HG03095 (cell line): ENCODE data around the gene PVALB.
"Not testable (repeated sequence)": the region's sequence is repeated elsewhere in the genome, so short reads cannot be mapped to it uniquely, and the experiment has no call there.

Experiments used
- ATAC-seq: cut with Tn5 transposase; IDR thresholded peaks from one replicate; pipeline ENCODE4 v1.9.1; 2021; ENCODE audit warnings: moderate library complexity; ENCODE audit not compliant: unreplicated experiment

The PVALB gene

DNA sequence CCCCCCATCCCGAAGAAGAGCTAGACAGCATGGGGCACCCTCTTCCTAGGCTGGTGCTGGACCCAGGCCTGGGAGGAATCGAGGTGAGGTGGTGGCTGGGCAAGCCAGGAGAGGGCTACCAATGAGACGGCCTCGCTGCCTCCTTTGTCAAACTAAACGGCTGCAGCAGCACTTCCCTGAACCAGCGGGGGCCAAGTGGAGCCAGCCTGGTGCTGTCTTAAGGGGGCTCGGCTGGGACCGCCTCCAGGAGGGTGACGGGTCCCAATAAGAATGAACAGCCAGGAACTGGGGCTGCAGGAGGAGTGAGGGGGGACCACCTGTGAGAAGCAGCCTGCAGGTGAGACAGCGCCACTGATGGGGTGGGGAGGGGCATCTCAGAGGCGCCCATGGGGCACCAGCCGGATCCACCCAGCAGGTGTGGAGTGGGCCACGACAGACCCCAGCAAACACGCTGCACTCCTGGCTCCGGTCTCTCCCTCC, 58.0 kb downstream of the PVALB start:
- no peak for ATAC-seq

GRCh38 chr22:36757668-36758211, 59.1 kb downstream of the PVALB start:
- no peak for ATAC-seq

- no peak for ATAC-seq
These were observed 59.8 kb downstream of the PVALB start for GRCh38 chr22:36756746-36757655.

DNA sequence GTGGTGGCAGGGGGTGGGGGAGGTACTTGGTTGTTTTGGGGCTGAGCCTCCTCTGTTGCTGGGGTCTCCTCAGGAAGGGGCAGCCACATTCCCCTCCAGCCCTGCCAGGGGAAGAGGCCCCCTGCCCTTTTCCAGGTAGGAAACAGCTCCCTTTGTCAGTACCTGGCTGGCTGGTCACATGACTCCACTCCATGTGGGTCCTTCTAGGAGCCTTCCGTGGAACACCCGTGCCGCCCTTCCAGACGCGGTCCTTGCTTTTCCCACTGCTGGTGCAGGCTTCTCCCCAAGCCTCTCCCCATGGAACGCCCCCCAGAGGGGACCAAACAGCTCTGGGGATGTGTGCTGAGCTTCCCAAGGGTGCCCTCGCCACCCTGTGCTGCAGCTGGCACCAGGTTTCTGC, 60.8 kb downstream of the PVALB start:
- ATAC-seq = no peak

GRCh38 chr22:36755316-36755715, 61.5 kb downstream of the PVALB start:
- no peak for ATAC-seq

DNA sequence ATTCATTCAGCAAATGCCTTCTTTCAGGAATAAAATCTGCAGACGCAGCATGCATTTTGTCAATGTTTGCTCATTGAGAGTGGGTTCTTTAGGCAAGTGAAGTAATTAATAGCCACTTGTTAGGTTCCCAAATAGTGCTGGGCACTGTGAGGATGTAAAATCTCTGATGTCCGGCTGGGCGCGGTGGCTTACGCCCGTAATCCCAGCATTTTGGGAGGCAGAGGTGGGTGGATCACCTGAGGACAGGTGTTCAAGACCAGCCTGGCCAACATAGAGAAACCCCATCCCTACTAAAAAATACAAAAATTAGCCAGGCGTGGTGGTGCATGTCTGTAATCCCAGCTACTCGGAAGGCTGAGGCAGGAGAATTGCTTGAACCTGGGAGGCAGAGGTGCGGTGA, 62.0 kb downstream of the PVALB start:
- ATAC-seq = not testable (repeated sequence)

- ATAC-seq = no peak
These were observed 62.9 kb downstream of the PVALB start for GRCh38 chr22:36753916-36754315.

DNA sequence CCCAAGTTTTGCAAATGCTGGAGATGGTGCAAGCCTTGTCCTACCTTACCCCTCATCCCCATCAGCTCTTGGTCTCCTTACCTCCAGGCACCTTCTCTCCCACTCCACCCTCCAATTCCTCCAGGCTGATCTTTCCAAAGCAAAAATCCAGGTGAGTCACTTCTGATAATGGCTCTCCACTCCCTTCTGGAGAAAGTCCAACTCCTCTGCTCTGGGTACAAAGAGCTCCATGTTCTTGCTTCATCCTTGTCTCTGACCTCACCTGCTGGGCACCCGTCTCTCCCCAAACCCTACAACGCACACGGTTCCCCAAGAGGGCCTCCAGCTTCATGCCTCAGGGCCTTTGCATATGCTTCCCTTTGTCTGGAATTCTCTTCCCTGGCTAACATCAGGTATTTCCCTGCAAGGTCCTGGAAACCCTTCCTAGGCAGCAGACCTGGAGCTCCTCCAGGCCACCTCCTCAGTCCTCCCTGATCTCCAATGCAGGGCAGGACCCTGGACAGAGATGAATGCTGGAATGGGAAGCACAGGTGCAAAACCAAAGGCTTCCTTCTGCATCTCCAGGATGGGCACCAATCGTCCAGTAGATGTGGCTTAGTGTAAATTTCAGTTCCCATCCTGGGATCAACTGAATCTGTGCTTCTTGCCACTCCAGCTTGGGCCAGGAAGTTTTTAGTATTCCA, 63.6 kb downstream of the PVALB start:
- ATAC-seq = no peak
